B cell (primary cell): ENCODE data around the gene DVL1. TPM values are rescaled to one million over a fixed set of nuclear protein-coding genes. Genes with fewer than 3 reads are reported as not detected.

Source experiments
- ATAC-seq: fragments of 200-7000 bp; cut with Tn5 transposase; one replicate; pipeline ENCODE4 v1.10.0; 2021; ENCODE audit warnings: low read depth, mild to moderate bottlenecking, moderate number of reproducible peaks, moderate library complexity
- CTCF ChIA-PET: fragments of 350-600 bp; sonication (Branson Sonifier 250); formaldehyde crosslinking; loops from one replicate; lab custom pipeline; 2021; ENCODE audit warnings: antibody characterized with exemption, inconsistent platforms; lab: Charles Lee
- POLR2A ChIA-PET: fragments of 350-600 bp; sonication (Branson Sonifier 250); formaldehyde crosslinking; loops from one replicate; lab custom pipeline; 2021; ENCODE audit warnings: antibody characterized with exemption; lab: Charles Lee
- DNase-seq: peaks from one replicate; pipeline ENCODE4 v3.0.0; 2013
- H2AFZ ChIP-seq: 2 replicates; pipeline ENCODE4 v1.6.1; 2012; ENCODE audit warnings: mild to moderate bottlenecking, low read depth, low read length; ENCODE audit not compliant: insufficient read depth, poor library complexity, severe bottlenecking
- H3K27ac ChIP-seq, 2 donors: 1 replicate in 1 of 2; 2 replicates in 1 of 2; pipeline ENCODE4 v1.5.1; 2012 to 2013; ENCODE audit warnings: low read length in 2 of 2, mild to moderate bottlenecking in 2 of 2, moderate library complexity in 1 of 2
- H3K27me3 ChIP-seq, 4 experiments: fragments of 200-600 bp in 1 of 4; sonication (generic) in 1 of 4; replicated peaks in 1 of 4; 1 replicate in 2 of 4; 2 replicates in 2 of 4; pipeline versions ENCODE4 v1.6.1 to v1.7.0; 2013 to 2016; ENCODE audit warnings: low read length in 3 of 4, mild to moderate bottlenecking in 2 of 4, mixed read lengths in 1 of 4, moderate library complexity in 1 of 4; ENCODE audit not compliant: insufficient read depth in 4 of 4, control insufficient read depth in 3 of 4; ENCODE audit errors: control extremely low read depth in 1 of 4
- H3K36me3 ChIP-seq, 2 experiments: replicated peaks in 1 of 2; 1 replicate in 1 of 2; 2 replicates in 1 of 2; pipeline versions ENCODE4 v1.6.1 to v1.7.1; 2013; ENCODE audit warnings: low read length in 1 of 2; ENCODE audit not compliant: insufficient read depth in 2 of 2, control insufficient read depth in 1 of 2; ENCODE audit errors: control extremely low read depth in 1 of 2, extremely low read depth in 1 of 2
- H3K4me1 ChIP-seq, 2 donors: fragments of 200-600 bp in 1 of 2; sonication (generic) in 1 of 2; 1 replicate in 1 of 2; 2 replicates in 1 of 2; pipeline versions ENCODE4 v1.5.1 to v1.6.1; 2013 to 2017; ENCODE audit warnings: low read length in 2 of 2; ENCODE audit not compliant: control insufficient read depth in 2 of 2, insufficient read depth in 2 of 2
- H3K4me2 ChIP-seq: replicated peaks from 2 replicates; pipeline ENCODE3; 2012; ENCODE audit warnings: mild to moderate bottlenecking, low read depth, low read length; ENCODE audit not compliant: poor library complexity, severe bottlenecking
- H3K4me3 ChIP-seq, 5 experiments: fragments of 200-600 bp in 1 of 5; sonication (generic) in 1 of 5; 1 replicate in 3 of 5; 2 replicates in 2 of 5; pipeline versions ENCODE4 v1.5.1 to v1.7.0; 2011 to 2016; ENCODE audit warnings: low read length in 4 of 5, mild to moderate bottlenecking in 4 of 5, low read depth in 2 of 5, control low read depth in 1 of 5, moderate library complexity in 1 of 5; ENCODE audit not compliant: insufficient read depth in 1 of 5; ENCODE audit errors: control extremely low read depth in 1 of 5, extremely low read depth in 1 of 5
- H3K79me2 ChIP-seq: fragments of 200-600 bp; sonication (generic); one replicate; pipeline ENCODE4 v1.6.0; 2016; ENCODE audit warnings: low read length; ENCODE audit not compliant: control insufficient read depth, insufficient read depth
- H3K9ac ChIP-seq: fragments of 200-600 bp; sonication (generic); 2 replicates; pipeline ENCODE4 v1.6.1; 2017; ENCODE audit warnings: mild to moderate bottlenecking, low read length, moderate library complexity
- H3K9me3 ChIP-seq, 3 donors: one replicate each; pipeline versions ENCODE4 v1.6.1 to v1.7.1; 2013; ENCODE audit warnings: low read length in 2 of 3; ENCODE audit not compliant: control insufficient read depth in 2 of 3, insufficient read depth in 1 of 3; ENCODE audit errors: control extremely low read depth in 1 of 3
- H4K20me1 ChIP-seq: 2 replicates; pipeline ENCODE4 v1.6.0; 2012; ENCODE audit warnings: mild to moderate bottlenecking, low read length; ENCODE audit not compliant: insufficient read depth, control insufficient read depth, poor library complexity, severe bottlenecking
- H3K27ac Mint-ChIP-seq: one replicate; pipeline ENCODE4 v1.8.0; 2021; ENCODE audit warnings: mixed read lengths
- H3K27me3 Mint-ChIP-seq: one replicate; pipeline ENCODE4 v1.8.0; 2021; ENCODE audit warnings: mixed read lengths
- H3K4me1 Mint-ChIP-seq: one replicate; pipeline ENCODE4 v1.8.0; 2021; ENCODE audit warnings: mixed read lengths
- H3K4me3 Mint-ChIP-seq: one replicate; pipeline ENCODE4 v1.8.0; 2021; ENCODE audit warnings: mixed read lengths
- H3K9me3 Mint-ChIP-seq: one replicate; pipeline ENCODE4 v1.8.0; 2022; ENCODE audit warnings: mixed read lengths; ENCODE audit not compliant: insufficient read depth
- CTCF ChIP-seq: fragments of 200-600 bp; IDR thresholded peaks from one replicate; pipeline ENCODE4 v1.8.0; 2022; ENCODE audit warnings: antibody characterized with exemption, mild to moderate bottlenecking
- EZH2 ChIP-seq: IDR thresholded peaks from 2 replicates; pipeline ENCODE4 v1.6.1; 2012; ENCODE audit warnings: borderline replicate concordance, low read depth, mild to moderate bottlenecking, moderate library complexity, low read length; ENCODE audit not compliant: insufficient read depth, poor library complexity, severe bottlenecking
- WGBS: methylation state at CpG from one replicate; pipeline ENCODE4 v1.1.5; 2013; ENCODE audit warnings: missing lambda C conversion rate; ENCODE audit not compliant: insufficient coverage; 5-methylcytosine and 5-hydroxymethylcytosine counted together
- intact Hi-C: fragments of 100-400 bp; cut with micrococcal nuclease; formaldehyde crosslinking; loops from one replicate; pipeline ENCODE4 v1.10.0; 2022
- polyA plus RNA-seq: library from polyadenylated mRNA; depleted of rRNA; stranded (reverse); fragments of >200 nt; gene quantifications from 2 replicates; pipeline ENCODE4 v1.2.3, GENCODE V29; 2012
- total RNA-seq, 2 donors: library from RNA; stranded (reverse); fragments of 120-200 nt in 1 of 2; gene quantifications; 1 replicate in 1 of 2; 2 replicates in 1 of 2; pipeline versions ENCODE4 v1.2.3 to v1.2.4, GENCODE V29; 2013 to 2022

DVL1 gene
- total and polyA plus RNA-seq, 2 donors (not counting 1 experiment from before 2014, with no cell fraction given), result 46.1 to 53.5 TPM

DNA sequence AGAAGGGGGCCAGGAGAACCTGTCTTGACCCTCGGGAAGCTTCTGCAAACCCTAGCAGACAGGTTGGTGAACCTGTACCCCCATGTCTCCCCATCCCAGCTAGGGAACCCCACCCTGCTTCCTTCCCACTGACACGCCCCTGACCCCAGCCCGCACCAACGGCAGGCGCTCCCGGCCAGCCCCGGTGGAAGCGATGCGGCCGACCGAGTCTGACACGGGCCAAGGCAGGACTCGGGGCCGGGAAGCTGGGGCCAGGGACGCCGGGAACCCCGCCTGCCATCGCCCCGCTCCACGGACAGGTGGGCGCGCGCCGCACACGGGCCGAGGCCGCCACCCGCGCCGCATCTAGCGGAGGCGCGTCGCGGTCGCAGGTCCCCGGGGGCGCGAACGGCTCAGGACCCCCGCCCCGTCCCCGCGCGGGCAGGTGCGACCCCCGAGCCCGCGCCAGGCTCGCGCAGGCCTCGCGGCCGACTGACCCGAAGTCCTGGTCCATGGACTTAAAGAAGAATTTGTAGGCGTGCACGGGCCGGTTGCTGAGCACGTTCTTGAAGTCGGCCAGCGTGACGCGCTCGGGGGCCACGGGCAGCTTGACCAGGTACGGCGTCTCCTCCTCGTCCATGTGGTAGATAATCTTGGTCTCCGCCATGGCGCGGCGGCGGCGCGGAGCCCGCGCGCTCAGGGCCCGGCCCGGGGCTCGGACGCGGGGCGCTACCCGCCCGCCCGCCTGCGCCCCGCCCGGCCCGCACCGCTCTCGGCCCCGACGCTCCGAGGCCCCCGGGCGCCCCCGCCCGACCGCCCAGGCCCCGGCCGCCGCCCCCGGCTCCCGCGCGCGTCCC lies 580 bp downstream of the DVL1 start:
- DNase-seq, result no peak
- H3K4me1 ChIP-seq, result peaks cover 22 to 37% of the 10 kb centered on the region in 2 donors
- H3K9me3 ChIP-seq, result peaks cover 0 to 7% (median 0%) of the 10 kb centered on the region in 3 donors
- Mint-ChIP-seq H3K9me3 (no peaks in the 10 kb centered on the region), H3K27ac (peak overlapping the region; percentile 56), H3K27me3 (peaks cover 8% of the 10 kb centered on the region), H3K4me1 (peaks cover 28% of the 10 kb centered on the region), H3K4me3 (peak overlapping the region; percentile 83)
- peak overlapping the region; percentile 96 for H3K4me2 ChIP-seq
- WGBS, result under 1% methylated on average over 109 of the region's 109 CpGs
- peak overlapping the region; percentile 71 for H3K9ac ChIP-seq
- POLR2A ChIA-PET, result interaction anchor here (0.6 kb wide), 1 partner anchor 512 kb away, joined by 4 read pairs; no protein-coding TSS in a partner anchor
- CTCF ChIA-PET, result interaction anchor here (1.2 to 1.4 kb wide), 2 partner anchors 25 to 27 kb away, joined by 3 to 5 read pairs; partner anchors contain the start of gene AURKAIP1
- TF ChIP-seq CTCF, result no peak
- TF ChIP-seq EZH2, result no peak
- peak overlapping the region; percentile 60 for H2AFZ ChIP-seq
- no peaks in the 10 kb centered on the region for H3K36me3 ChIP-seq
- peak overlapping the region; percentile 34 to 81 (median 63) for H3K4me3 ChIP-seq
- intact Hi-C loops, result loop anchor here (1.0 kb wide), 2 partner anchors 24 to 27 kb away; partner anchors contain the start of genes AURKAIP1, CPTP and INTS11
- peaks cover 40% of the 10 kb centered on the region for H4K20me1 ChIP-seq
- peaks cover 0 to 23% (median 7%) of the 10 kb centered on the region in 4 experiments for H3K27me3 ChIP-seq
- H3K79me2 ChIP-seq, result peaks cover 34% of the 10 kb centered on the region
- no peak overlapping the region for H3K27ac ChIP-seq
- ATAC-seq, result peak; percentile 42
